HepG2 (cell line): ENCODE measurements around the gene RHEBL1. TPM values are rescaled to one million over a fixed set of nuclear protein-coding genes. Genes with fewer than 3 reads are reported as not detected.
A peak's percentile ranks its signal among the peaks of the same experiment; 100 is the strongest.

Source experiments
- ARID5B ChIP-seq: IDR thresholded peaks from 2 replicates; pipeline ENCODE4 v1.4.0; 2020; ENCODE audit warnings: mild to moderate bottlenecking, missing genetic modification reagents
- KLF16 ChIP-seq, 2 experiments: sonication (generic) in 1 of 2; formaldehyde crosslinking in 1 of 2; IDR thresholded peaks; 2 replicates each; pipeline versions ENCODE4 v1.6.1 to v1.8.0; 2016 to 2023; ENCODE audit warnings: missing genetic modification reagents in 2 of 2, missing compliant biosample characterization in 1 of 2
- MED13 ChIP-seq: sonication (generic); formaldehyde crosslinking; IDR thresholded peaks from 2 replicates; pipeline ENCODE4 v1.5.0; 2020; ENCODE audit warnings: missing genetic modification reagents
- PAWR ChIP-seq: sonication (generic); formaldehyde crosslinking; IDR thresholded peaks from 2 replicates; pipeline ENCODE4 v1.4.0; 2020; ENCODE audit warnings: missing genetic modification reagents, mild to moderate bottlenecking, borderline replicate concordance
- PITX1 ChIP-seq: sonication (generic); formaldehyde crosslinking; IDR thresholded peaks from 2 replicates; pipeline ENCODE4 v1.5.1; 2020; ENCODE audit warnings: mild to moderate bottlenecking, missing genetic modification reagents
- REST ChIP-seq, 2 experiments: IDR thresholded peaks; 2 replicates each; pipeline ENCODE4 v1.6.1; 2011 to 2012; ENCODE audit warnings: low read length in 2 of 2, borderline replicate concordance in 1 of 2, low read depth in 1 of 2, mild to moderate bottlenecking in 1 of 2, moderate library complexity in 1 of 2
- SAP130 ChIP-seq: IDR thresholded peaks from 2 replicates; pipeline ENCODE4 v1.6.1; 2016; ENCODE audit warnings: low read depth
- ZNF318 ChIP-seq: sonication (generic); formaldehyde crosslinking; IDR thresholded peaks from 2 replicates; pipeline ENCODE4 v1.4.0; 2020; ENCODE audit warnings: mild to moderate bottlenecking, missing genetic modification reagents
- ZNF354B ChIP-seq: sonication (generic); formaldehyde crosslinking; IDR thresholded peaks from 2 replicates; pipeline ENCODE4 v1.8.0; 2022; ENCODE audit warnings: mild to moderate bottlenecking, missing genetic modification reagents
- ZNF720 ChIP-seq: sonication (generic); formaldehyde crosslinking; IDR thresholded peaks from 2 replicates; pipeline ENCODE4 v1.4.0; 2020; ENCODE audit warnings: missing genetic modification reagents
- ZNF761 ChIP-seq: sonication (generic); formaldehyde crosslinking; conservative IDR thresholded peaks from 2 replicates; pipeline ENCODE4 v1.4.0; 2020; ENCODE audit warnings: mild to moderate bottlenecking, missing genetic modification reagents
- ZNF83 ChIP-seq: sonication (generic); formaldehyde crosslinking; IDR thresholded peaks from 2 replicates; pipeline ENCODE4 v1.4.0; 2020; ENCODE audit warnings: missing genetic modification reagents, mild to moderate bottlenecking, borderline replicate concordance
- polyA plus RNA-seq, 8 experiments: library from polyadenylated mRNA; depleted of rRNA in 3 of 8; stranded (reverse) in 7 of 8; unstranded in 1 of 8; fragments of >200 nt; fragmentation: Illumina TruSeq in 4 of 8; extraction: Trizol in 4 of 8; gene quantifications; 2 replicates each; pipeline versions ENCODE4 v1.2.1 to v1.2.3, GENCODE V29; 2011 to 2016; ENCODE audit warnings: low read depth in 4 of 8, missing spikeins in 1 of 8, mixed read lengths in 1 of 8; ENCODE audit not compliant: insufficient read depth in 1 of 8
- total RNA-seq, 5 experiments: library from RNA; depleted of rRNA; stranded (reverse); fragments of >200 nt; fragmentation: Illumina TruSeq; extraction: Trizol; gene quantifications; 2 replicates each; pipeline ENCODE4 v1.2.3, GENCODE V29; 2016; ENCODE audit warnings: low read depth in 1 of 5

RHEBL1 gene
- total and polyA plus RNA-seq, 2 of the 13 experiments (the other 11 are each of a cell fraction or from before 2014, with no cell fraction given), result 1.4 to 2.5 TPM

GRCh38 chr12:49069507-49070346 is at the start of gene RHEBL1 (continued):
- TF ChIP-seq ARID5B, result no peak; the same call in 1 of the 2 replicates
- TF ChIP-seq ZNF720, result no peak
- TF ChIP-seq ZNF83, result no peak
- no peak for TF ChIP-seq KLF16 (CRISPR knock-in tag; IDR thresholded peaks at IDR 0.05)
- TF ChIP-seq ZNF318 (CRISPR knock-in tag), result 0 out of 2 replicates have a peak, but pooled peaks have one; percentile 17
- 0 out of 2 replicates have a peak, but pooled peaks have one; percentile 13 for TF ChIP-seq PAWR (CRISPR knock-in tag)
- no peak for TF ChIP-seq ZNF761 (CRISPR knock-in tag)
- 0 out of 4 replicates have a peak, but pooled peaks of 1 of the 2 experiments have one; percentile 16 for TF ChIP-seq REST (IDR thresholded peaks at IDR 0.05; ENCODE audit: borderline replicate concordance in 1 of 2, low read depth in 1 of 2, low read length in 2 of 2)
- no peak for TF ChIP-seq MED13
- 0 out of 2 replicates have a peak, but pooled peaks have one; percentile 14 for TF ChIP-seq PITX1 (CRISPR knock-in tag)
- no peak for TF ChIP-seq ZNF354B (CRISPR knock-in tag)
- TF ChIP-seq SAP130 (CRISPR knock-in tag), result peak; percentile 98
